Chondrocyte (in vitro differentiated cells): ENCODE measurements around the gene ZNF319. TPM values are rescaled to one million over a fixed set of nuclear protein-coding genes. Genes with fewer than 3 reads are reported as not detected.
A peak's percentile ranks its signal among the peaks of the same experiment; 100 is the strongest.

Experiments
- DNase-seq: peaks from one replicate; pipeline ENCODE4 v3.0.0; 2021; ENCODE audit warnings: mixed read lengths, low spot score
- H3K27ac Mint-ChIP-seq: one replicate; pipeline ENCODE4 v1.8.0; 2021; ENCODE audit warnings: mild to moderate bottlenecking, moderate library complexity, mixed read lengths; ENCODE audit not compliant: unreplicated experiment
- H3K27me3 Mint-ChIP-seq: 2 replicates; pipeline ENCODE4 v1.8.0; 2021; ENCODE audit warnings: low read depth, mixed read lengths
- H3K36me3 Mint-ChIP-seq: 2 replicates; pipeline ENCODE4 v1.8.0; 2021; ENCODE audit warnings: low read depth, mixed read lengths
- H3K4me1 Mint-ChIP-seq: 2 replicates; pipeline ENCODE4 v1.8.0; 2021; ENCODE audit warnings: low read depth, mild to moderate bottlenecking, mixed read lengths
- H3K4me3 Mint-ChIP-seq: one replicate; pipeline ENCODE4 v1.8.0; 2021; ENCODE audit warnings: mild to moderate bottlenecking, moderate library complexity, mixed read lengths; ENCODE audit not compliant: unreplicated experiment
- H3K9me3 Mint-ChIP-seq: 2 replicates; pipeline ENCODE4 v1.8.0; 2021; ENCODE audit warnings: low read depth, mixed read lengths
- total RNA-seq: library from RNA; stranded (reverse); gene quantifications from 3 replicates; pipeline ENCODE4 v1.2.1, GENCODE V29; 2021
- TF ChIP-seq, protein P1 (sequence below): fragments of 200-600 bp; sonication (generic); IDR thresholded peaks from 2 replicates; pipeline ENCODE4 v1.5.0; 2021; ENCODE audit warnings: antibody characterized with exemption, mild to moderate bottlenecking, moderate library complexity

ZNF319 gene
- total RNA-seq, 1 donor from 2014 or later, result 12.0 TPM

GRCh38 chr16:58000706-58001676 is 519 bp upstream of the ZNF319 start, which contains the start of gene USB1:
TSS of gene USB1 (plus strand) at chr16:58001407. CDS start at chr16:58001484, 77 bp downstream.
- H3K9me3 Mint-ChIP-seq, result no peaks in the 10 kb centered on the region
- H3K36me3 Mint-ChIP-seq, result peaks cover 7% of the 10 kb centered on the region
- no peak for DNase-seq
- H3K27me3 Mint-ChIP-seq, result no peaks in the 10 kb centered on the region
- peak within 1 kb of the TSS; percentile 71 for H3K27ac Mint-ChIP-seq
- H3K4me3 Mint-ChIP-seq, result peak within 1 kb of the TSS; percentile 86
- peaks cover 36% of the 10 kb centered on the region for H3K4me1 Mint-ChIP-seq
- TF ChIP-seq, protein P1, sequence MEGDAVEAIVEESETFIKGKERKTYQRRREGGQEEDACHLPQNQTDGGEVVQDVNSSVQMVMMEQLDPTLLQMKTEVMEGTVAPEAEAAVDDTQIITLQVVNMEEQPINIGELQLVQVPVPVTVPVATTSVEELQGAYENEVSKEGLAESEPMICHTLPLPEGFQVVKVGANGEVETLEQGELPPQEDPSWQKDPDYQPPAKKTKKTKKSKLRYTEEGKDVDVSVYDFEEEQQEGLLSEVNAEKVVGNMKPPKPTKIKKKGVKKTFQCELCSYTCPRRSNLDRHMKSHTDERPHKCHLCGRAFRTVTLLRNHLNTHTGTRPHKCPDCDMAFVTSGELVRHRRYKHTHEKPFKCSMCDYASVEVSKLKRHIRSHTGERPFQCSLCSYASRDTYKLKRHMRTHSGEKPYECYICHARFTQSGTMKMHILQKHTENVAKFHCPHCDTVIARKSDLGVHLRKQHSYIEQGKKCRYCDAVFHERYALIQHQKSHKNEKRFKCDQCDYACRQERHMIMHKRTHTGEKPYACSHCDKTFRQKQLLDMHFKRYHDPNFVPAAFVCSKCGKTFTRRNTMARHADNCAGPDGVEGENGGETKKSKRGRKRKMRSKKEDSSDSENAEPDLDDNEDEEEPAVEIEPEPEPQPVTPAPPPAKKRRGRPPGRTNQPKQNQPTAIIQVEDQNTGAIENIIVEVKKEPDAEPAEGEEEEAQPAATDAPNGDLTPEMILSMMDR, result peak; percentile 86

DNA sequence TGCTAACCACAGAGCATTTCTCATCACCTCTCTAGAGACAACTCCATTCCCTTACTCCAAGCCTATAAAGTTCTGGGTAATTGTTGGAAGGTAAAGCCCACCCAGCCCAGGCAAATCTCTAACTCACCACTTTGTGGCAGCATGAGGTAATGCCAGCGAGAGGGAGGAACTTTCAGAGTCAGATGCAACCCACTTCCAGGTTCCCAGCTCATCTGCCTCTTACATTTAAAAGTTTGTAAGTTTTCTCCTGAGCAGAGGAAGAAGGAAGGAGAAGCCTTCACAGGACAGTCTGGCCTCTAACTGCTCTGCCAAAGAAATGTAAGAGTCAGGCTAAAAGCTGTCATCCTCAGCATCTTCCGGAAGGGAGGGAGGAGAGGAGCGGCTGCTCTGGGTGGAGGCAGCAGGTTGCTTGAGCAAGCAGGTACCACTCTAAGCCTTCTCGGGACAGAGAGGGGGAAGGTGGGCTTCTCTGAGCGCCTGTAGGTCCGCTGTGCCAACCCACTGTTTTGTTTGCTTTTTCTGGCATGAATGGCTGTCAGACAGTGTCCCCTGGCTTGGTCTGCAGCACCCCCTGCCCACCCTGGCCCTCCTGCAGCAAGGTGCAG is 1.0 kb downstream of the ZNF319 start:
- H3K4me3 Mint-ChIP-seq, result peak overlapping the region; percentile 75
- H3K36me3 Mint-ChIP-seq, result peaks cover 8% of the 10 kb centered on the region
- H3K27me3 Mint-ChIP-seq, result no peaks in the 10 kb centered on the region
- peak overlapping the region; percentile 73 for H3K27ac Mint-ChIP-seq
- H3K9me3 Mint-ChIP-seq, result no peaks in the 10 kb centered on the region
- TF ChIP-seq, protein P1, result peak; percentile 30
- peaks cover 27% of the 10 kb centered on the region for H3K4me1 Mint-ChIP-seq
- DNase-seq, result no peak

DNA sequence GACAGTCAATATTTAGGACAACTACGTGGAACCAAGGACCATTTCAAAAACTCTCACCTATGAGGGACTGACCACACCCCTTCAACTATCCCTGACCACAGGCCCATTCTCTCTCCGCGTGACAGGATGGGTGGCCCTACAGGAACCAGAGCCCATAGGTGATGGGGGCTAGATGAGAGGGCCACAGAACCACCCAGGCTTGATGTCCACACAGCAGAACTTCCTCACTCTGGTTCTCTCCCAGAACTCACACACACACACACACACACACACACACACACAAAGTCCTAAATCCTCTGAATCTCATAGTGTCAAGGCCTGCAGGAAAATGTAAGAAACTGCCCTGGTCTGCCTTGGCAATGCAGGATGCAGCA is 1.5 kb downstream of the ZNF319 start:
- H3K36me3 Mint-ChIP-seq, result peaks cover 7% of the 10 kb centered on the region
- H3K4me1 Mint-ChIP-seq, result peaks cover 27% of the 10 kb centered on the region
- no peaks in the 10 kb centered on the region for H3K9me3 Mint-ChIP-seq
- H3K27ac Mint-ChIP-seq, result no peak overlapping the region
- TF ChIP-seq, protein P1, result no peak
- H3K27me3 Mint-ChIP-seq, result no peaks in the 10 kb centered on the region
- DNase-seq, result peak; percentile 27
- H3K4me3 Mint-ChIP-seq, result peak overlapping the region; percentile 75

GRCh38 chr16:57998486-57998885 is 2.0 kb downstream of the ZNF319 start:
- Mint-ChIP-seq H3K4me1 (peaks cover 27% of the 10 kb centered on the region), H3K4me3 (no peak overlapping the region), H3K9me3 (no peaks in the 10 kb centered on the region), H3K36me3 (peaks cover 7% of the 10 kb centered on the region), H3K27ac (no peak overlapping the region), H3K27me3 (no peaks in the 10 kb centered on the region)
- TF ChIP-seq, protein P1, result no peak
- peak; percentile 65 for DNase-seq

GRCh38 chr16:57997528-57998265 is 2.8 kb downstream of the ZNF319 start:
- Mint-ChIP-seq H3K4me1 (peaks cover 27% of the 10 kb centered on the region), H3K27ac (peak overlapping the region; percentile 27), H3K9me3 (no peaks in the 10 kb centered on the region), H3K36me3 (peaks cover 7% of the 10 kb centered on the region), H3K27me3 (no peaks in the 10 kb centered on the region), H3K4me3 (no peak overlapping the region)
- peak; percentile 90 for DNase-seq
- TF ChIP-seq, protein P1, result no peak
